Smooth muscle cell of the umbilical artery (primary cell): Measurements from ENCODE around the gene HNRNPDL. TPM values are rescaled to one million over a fixed set of nuclear protein-coding genes. Genes with fewer than 3 reads are reported as not detected.

Experiments
- total RNA-seq: library from RNA; depleted of rRNA; stranded (reverse); fragments of >200 nt; gene quantifications from 2 replicates; pipeline ENCODE4 v1.2.3, GENCODE V29; 2014

HNRNPDL gene
- total RNA-seq: 116 and 178 TPM in 2 replicates

DNA sequence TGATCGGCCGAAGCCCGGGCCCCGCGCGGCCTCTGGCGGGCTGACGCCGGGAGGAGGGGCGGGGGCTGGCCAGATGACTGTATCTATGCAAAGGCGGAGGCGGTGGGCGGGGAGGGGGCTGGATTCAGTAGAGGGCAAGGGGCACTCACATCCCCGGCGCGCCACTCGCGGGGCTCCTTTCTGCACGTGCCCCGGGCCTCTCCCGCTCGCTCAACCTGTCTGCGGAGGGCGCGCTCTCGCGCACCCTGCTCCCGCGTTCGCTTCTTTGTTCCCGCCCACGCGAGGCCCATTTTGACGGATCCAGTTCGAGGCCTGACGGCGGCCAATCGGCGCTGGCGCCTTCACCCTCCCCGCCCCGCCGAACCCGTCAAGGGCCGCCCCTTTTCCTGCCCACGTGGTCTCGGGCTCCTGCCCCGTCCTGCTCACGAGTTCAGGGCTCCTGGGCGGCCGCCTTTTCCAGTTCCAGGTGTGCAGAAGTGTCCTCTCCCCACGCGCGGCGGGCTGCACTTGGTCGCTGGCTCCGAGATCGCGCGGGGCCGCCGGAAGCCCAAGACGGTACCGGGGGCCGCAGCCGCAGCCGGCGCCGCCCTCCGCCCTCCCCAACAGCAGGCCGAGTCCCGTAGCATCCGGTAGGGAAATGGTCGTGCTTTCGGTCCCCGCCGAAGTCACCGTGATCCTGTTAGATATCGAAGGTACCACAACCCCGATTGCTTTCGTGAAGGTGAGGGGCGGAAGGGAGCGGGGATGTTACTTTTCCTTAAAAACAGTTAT, at the start of gene HNRNPDL, which contains the start of gene ENOPH1:
Gene HNRNPDL, minus strand, starts transcription at position 270 of the 771 bp plus-strand sequence. CDS start 772 bp downstream, outside the sequence.
Gene ENOPH1, plus strand, starts transcription at position 398 of the 771 bp plus-strand sequence. Its CDS starts 240 bp downstream, at position 638.

DNA sequence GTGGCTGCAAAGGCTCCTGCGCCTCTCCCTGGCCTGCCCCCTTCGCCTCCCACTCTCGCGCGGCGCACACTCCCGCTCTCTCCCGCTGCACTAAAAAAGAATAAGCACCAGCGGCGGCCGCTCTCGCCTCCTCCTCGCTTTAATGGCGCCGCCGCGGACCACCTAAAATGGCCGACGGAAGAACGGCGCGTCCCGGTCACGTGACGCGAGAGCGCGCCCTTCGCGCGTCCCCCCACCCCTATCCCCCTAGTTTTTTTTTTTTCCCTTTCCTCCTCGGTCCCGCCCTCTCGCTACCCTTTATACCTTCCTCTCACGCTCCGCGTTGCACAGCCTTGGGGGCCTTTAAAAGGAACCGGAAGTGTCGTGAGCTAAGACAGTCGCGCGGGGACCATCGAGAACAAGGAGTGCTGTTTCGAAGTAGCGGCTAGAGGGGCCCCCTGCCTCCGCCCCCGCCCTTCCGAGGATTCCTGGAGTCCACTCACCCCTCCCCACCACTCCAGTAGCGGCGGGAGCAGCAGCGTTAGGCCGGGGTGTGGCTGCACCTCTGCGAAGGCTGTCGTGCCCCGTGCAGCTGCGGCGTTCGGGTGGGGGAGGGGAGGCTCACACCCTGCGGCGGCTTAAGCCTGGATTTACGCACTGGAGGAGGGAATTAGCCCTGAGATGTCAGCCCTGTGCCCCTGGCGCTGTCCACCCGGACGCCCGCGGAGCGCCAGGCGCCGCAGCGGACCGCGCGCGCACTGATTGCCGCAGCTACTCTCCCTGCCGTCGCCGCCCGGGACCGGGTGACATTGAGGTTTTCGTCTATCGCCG, 56.2 kb downstream of the HNRNPDL start, which contains the start of gene HNRNPD:
Gene HNRNPD, minus strand, starts transcription at position 176 of the 810 bp plus-strand sequence. CDS start 313 bp downstream, outside the sequence.

Other genes starting within 250 kb of the HNRNPDL start
- 17.2 and 46.0 TPM in 2 replicates for gene HNRNPD, start 56.5 kb downstream of the HNRNPDL start, total RNA-seq
- gene ENOPH1, start 128 bp upstream of the HNRNPDL start, total RNA-seq: 54.6 and 65.9 TPM in 2 replicates
- gene TMEM150C, start 131.5 kb upstream of the HNRNPDL start, total RNA-seq: 0.23 and 0.30 TPM in 2 replicates